ENCODE results near the gene GPATCH2L. TPM values are rescaled to one million over a fixed set of nuclear protein-coding genes. Genes with fewer than 3 reads are reported as not detected.

Gene GPATCH2L
- total and polyA plus RNA-seq, 2 experiments from 2014 or later, result 18.2 to 91.4 TPM

DNA sequence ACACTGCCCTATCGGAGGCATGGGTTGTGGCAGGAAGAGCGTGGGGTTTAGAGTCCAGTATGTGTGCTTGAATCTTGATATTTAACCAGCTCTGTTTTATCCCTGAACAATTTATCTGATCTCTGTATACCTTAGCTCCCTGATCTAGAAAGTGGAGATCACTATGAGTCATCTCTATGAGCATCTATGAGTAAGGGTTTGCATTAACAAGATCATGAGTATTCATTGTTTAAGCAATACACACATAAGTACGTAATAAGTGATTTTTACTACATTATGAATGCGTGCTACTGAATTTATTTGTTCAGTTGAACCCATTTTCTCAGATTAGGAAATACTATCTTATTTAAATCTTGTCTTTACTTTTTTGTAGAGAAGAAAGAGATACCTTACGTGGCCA, 49.4 kb downstream of the GPATCH2L start:
- no peak for TF ChIP-seq CTCF (IDR thresholded peaks at IDR 0.05; ENCODE audit: low read depth, low read length)
- Histone ChIP-seq H3K27me3 (no peaks in the 10 kb centered on the region), H3K4me3 (no peak overlapping the region), H3K4me1 (ENCODE audit: low read depth) (no peaks in the 10 kb centered on the region), H3K27ac (no peak overlapping the region), H3K36me3 (peaks cover 45% of the 10 kb centered on the region), H3K9me3 (ENCODE audit: low read depth) (no peaks in the 10 kb centered on the region)
- DNase-seq (ENCODE audit: low read depth in 1 of 2, low spot score in 1 of 2), result peak in 1 of 2 donors; percentile 26

- Histone ChIP-seq H3K27me3 (no peaks in the 10 kb centered on the region), H3K9me3 (ENCODE audit: low read depth) (no peaks in the 10 kb centered on the region), H3K4me3 (no peak overlapping the region), H3K36me3 (peaks cover 34% of the 10 kb centered on the region), H3K4me1 (ENCODE audit: low read depth) (no peaks in the 10 kb centered on the region), H3K27ac (no peak overlapping the region)
- peak in 1 of 2 donors; percentile 80 for DNase-seq (ENCODE audit: low read depth in 1 of 2, low spot score in 1 of 2)
- TF ChIP-seq CTCF (IDR thresholded peaks at IDR 0.05; ENCODE audit: low read depth, low read length), result no peak
Observed at GRCh38 chr14:76203086-76204001, 51.6 kb downstream of the GPATCH2L start.

DNA sequence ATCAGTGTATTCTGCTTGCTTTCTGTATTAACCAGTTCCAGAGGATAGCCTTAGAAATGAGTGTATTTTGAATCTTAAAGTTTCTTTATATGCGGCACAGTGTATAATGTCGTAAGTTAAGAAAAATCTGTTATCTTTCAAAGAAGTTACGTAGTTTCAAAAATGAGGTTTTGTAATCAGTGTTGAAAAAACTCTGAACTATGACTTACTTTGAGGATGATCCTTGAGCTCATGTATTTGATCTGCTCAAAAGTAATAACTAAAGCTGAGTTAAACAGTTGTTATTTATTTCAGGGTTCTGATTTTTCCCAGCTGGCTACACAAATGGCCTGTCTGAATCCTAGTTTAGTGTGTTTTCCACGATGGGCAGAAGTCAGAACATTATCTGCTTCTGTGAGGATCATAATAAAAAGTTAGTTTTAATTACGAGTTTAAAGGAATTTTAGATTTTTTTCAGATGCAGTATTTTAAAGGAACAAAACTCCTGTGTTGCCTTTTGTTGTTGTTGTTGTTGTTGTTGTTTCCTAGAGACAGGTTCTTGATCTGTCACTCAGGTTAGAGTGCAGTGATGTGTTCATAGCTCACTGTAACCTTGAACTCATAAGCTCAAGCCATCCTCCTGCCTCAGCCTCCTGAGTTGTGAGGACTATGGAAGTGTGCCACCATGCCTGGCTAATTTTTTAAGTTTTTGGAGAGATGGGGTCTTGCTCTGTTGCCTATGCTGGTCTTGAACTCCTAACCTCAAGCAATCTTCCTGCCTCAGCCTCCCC, 52.9 kb downstream of the GPATCH2L start:
- H3K4me1 ChIP-seq (ENCODE audit: low read depth), result no peaks in the 10 kb centered on the region
- no peaks in the 10 kb centered on the region for H3K9me3 ChIP-seq (ENCODE audit: low read depth)
- no peaks in the 10 kb centered on the region for H3K27me3 ChIP-seq
- DNase-seq (ENCODE audit: low read depth in 1 of 2, low spot score in 1 of 2), result peak in 1 of 2 donors; percentile 25
- no peak overlapping the region for H3K27ac ChIP-seq
- no peak for TF ChIP-seq CTCF (IDR thresholded peaks at IDR 0.05; ENCODE audit: low read depth, low read length)
- H3K36me3 ChIP-seq, result peaks cover 23% of the 10 kb centered on the region
- H3K4me3 ChIP-seq, result no peak overlapping the region

DNA sequence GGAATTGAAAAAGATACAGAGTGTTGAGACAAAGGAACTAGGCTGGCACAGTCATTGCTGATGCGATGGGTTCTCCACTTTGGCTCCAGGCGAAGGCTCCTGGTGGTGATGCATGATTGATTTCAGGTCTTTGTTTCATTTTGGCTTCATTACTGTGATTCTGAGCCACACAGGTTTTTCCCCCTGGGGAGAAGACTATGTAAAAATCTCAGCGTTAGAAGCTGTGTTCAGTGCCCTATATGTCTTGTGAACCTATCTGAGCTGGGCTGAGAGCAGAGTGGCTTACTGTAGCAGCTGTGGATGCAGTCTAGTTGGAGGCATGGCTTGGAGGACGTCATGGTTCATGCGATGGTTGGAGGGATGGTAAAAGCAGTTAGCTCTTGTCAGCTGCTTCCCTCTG, 54.0 kb downstream of the GPATCH2L start:
- H3K36me3 ChIP-seq, result peaks cover 14% of the 10 kb centered on the region
- H3K4me1 ChIP-seq (ENCODE audit: low read depth), result no peaks in the 10 kb centered on the region
- no peaks in the 10 kb centered on the region for H3K27me3 ChIP-seq
- no peak for TF ChIP-seq CTCF (IDR thresholded peaks at IDR 0.05; ENCODE audit: low read depth, low read length)
- no peak overlapping the region for H3K4me3 ChIP-seq
- H3K27ac ChIP-seq, result no peak overlapping the region
- no peaks in the 10 kb centered on the region for H3K9me3 ChIP-seq (ENCODE audit: low read depth)
- no peak for DNase-seq (ENCODE audit: low read depth in 1 of 2, low spot score in 1 of 2)

- no peak overlapping the region for H3K4me3 ChIP-seq
- TF ChIP-seq CTCF (IDR thresholded peaks at IDR 0.05; ENCODE audit: low read depth, low read length), result no peak
- no peaks in the 10 kb centered on the region for H3K9me3 ChIP-seq (ENCODE audit: low read depth)
Observed at GRCh38 chr14:76208340-76208739, 56.6 kb downstream of the GPATCH2L start.

More at GRCh38 chr14:76208340-76208739, 56.6 kb downstream of the GPATCH2L start:
- Histone ChIP-seq H3K27ac (no peak overlapping the region), H3K27me3 (no peaks in the 10 kb centered on the region), H3K36me3 (no peaks in the 10 kb centered on the region), H3K4me1 (ENCODE audit: low read depth) (no peaks in the 10 kb centered on the region)
- no peak for DNase-seq (ENCODE audit: low read depth in 1 of 2, low spot score in 1 of 2)
